AG08396 (cell line): ENCODE measurements around the gene ABCA2.

Experiments
- DNase-seq: peaks from one replicate; pipeline ENCODE4 v3.0.0; 2012; ENCODE audit warnings: low spot score, mixed read lengths

The ABCA2 gene

GRCh38 chr9:137030538-137031527 lies 2.8 kb upstream of the ABCA2 start:
- DNase-seq: no peak

- no peak for DNase-seq
Measured at GRCh38 chr9:137030006-137030405, 2.0 kb upstream of the ABCA2 start.

GRCh38 chr9:137029058-137029936 lies 1.3 kb upstream of the ABCA2 start:
- peak; percentile 84 for DNase-seq

- peak; percentile 85 for DNase-seq
Measured at GRCh38 chr9:137028263-137029057, 423 bp upstream of the ABCA2 start.

GRCh38 chr9:137026828-137027227 lies 1.2 kb downstream of the ABCA2 start:
- no peak for DNase-seq

- DNase-seq: no peak
Measured at GRCh38 chr9:137026384-137026783, 1.7 kb downstream of the ABCA2 start.

GRCh38 chr9:137025517-137025966 lies 2.5 kb downstream of the ABCA2 start:
- DNase-seq: no peak

GRCh38 chr9:137023583-137023991 lies 4.5 kb downstream of the ABCA2 start:
- DNase-seq: no peak

GRCh38 chr9:137023157-137023556 lies 4.9 kb downstream of the ABCA2 start:
- no peak for DNase-seq

GRCh38 chr9:137022662-137023008 lies 5.4 kb downstream of the ABCA2 start:
- DNase-seq: no peak

GRCh38 chr9:137021979-137022661 lies 5.9 kb downstream of the ABCA2 start:
- DNase-seq: peak; percentile 84

GRCh38 chr9:137021568-137021978 lies 6.5 kb downstream of the ABCA2 start:
- DNase-seq: no peak

GRCh38 chr9:137020771-137021567 lies 7.1 kb downstream of the ABCA2 start:
- no peak for DNase-seq

- no peak for DNase-seq
Measured at GRCh38 chr9:137019891-137020683, 8.0 kb downstream of the ABCA2 start.

GRCh38 chr9:137018761-137019559 lies 9.1 kb downstream of the ABCA2 start:
- DNase-seq: no peak

GRCh38 chr9:137017791-137018497 lies 10.1 kb downstream of the ABCA2 start:
- no peak for DNase-seq

GRCh38 chr9:137017071-137017470 lies 11.0 kb downstream of the ABCA2 start:
- DNase-seq: no peak

- no peak for DNase-seq
Measured at GRCh38 chr9:137016436-137016835, 11.6 kb downstream of the ABCA2 start.
